GM18907 (cell line): ENCODE data around the gene TAP1.
"Not testable (repeated sequence)": the region's sequence is repeated elsewhere in the genome, so short reads cannot be mapped to it uniquely, and the experiment has no call there.

Experiments used
- ATAC-seq: cut with Tn5 transposase; IDR thresholded peaks from one replicate; pipeline ENCODE4 v1.9.1; 2021; ENCODE audit warnings: mild to moderate bottlenecking, moderate library complexity; ENCODE audit not compliant: unreplicated experiment

Gene TAP1

GRCh38 chr6:32853541-32854375 is at the start of gene TAP1, which contains the start of gene PSMB9:
Gene TAP1, minus strand, starts transcription at chr6:32853704. Its CDS starts 68 bp downstream, at chr6:32853636.
Gene PSMB9, plus strand, starts transcription at chr6:32854192. Its CDS starts 38 bp downstream, at chr6:32854230.
- peak; percentile 80 for ATAC-seq

- ATAC-seq: peak; percentile 23
Measured at GRCh38 chr6:32895006-32895345, 41.5 kb upstream of the TAP1 start.

- ATAC-seq: peak; percentile 96
Measured at GRCh38 chr6:32894085-32895005, 40.8 kb upstream of the TAP1 start.

GRCh38 chr6:32890831-32891230 is 37.3 kb upstream of the TAP1 start:
- no peak for ATAC-seq

- no peak for ATAC-seq
Measured at GRCh38 chr6:32889533-32889932, 36.0 kb upstream of the TAP1 start.

- ATAC-seq: no peak
Measured at GRCh38 chr6:32888576-32888975, 35.1 kb upstream of the TAP1 start.

GRCh38 chr6:32887616-32888015 is 34.1 kb upstream of the TAP1 start:
- no peak for ATAC-seq

- ATAC-seq: no peak
Measured at GRCh38 chr6:32886681-32887383, 33.3 kb upstream of the TAP1 start.

GRCh38 chr6:32885698-32886286 is 32.3 kb upstream of the TAP1 start:
- ATAC-seq: no peak

- no peak for ATAC-seq
Measured at GRCh38 chr6:32883789-32884188, 30.3 kb upstream of the TAP1 start.

- ATAC-seq: no peak
Measured at GRCh38 chr6:32882879-32883250, 29.4 kb upstream of the TAP1 start.

GRCh38 chr6:32880962-32881361 is 27.5 kb upstream of the TAP1 start:
- not testable (repeated sequence) for ATAC-seq

GRCh38 chr6:32879691-32880090 is 26.2 kb upstream of the TAP1 start:
- ATAC-seq: no peak

- ATAC-seq: no peak
Measured at GRCh38 chr6:32876603-32877002, 23.1 kb upstream of the TAP1 start.

- ATAC-seq: not testable (repeated sequence)
Measured at GRCh38 chr6:32873947-32874346, 20.4 kb upstream of the TAP1 start.

- ATAC-seq: no peak
Measured at GRCh38 chr6:32868257-32868788, 14.8 kb upstream of the TAP1 start.

- no peak for ATAC-seq
Measured at GRCh38 chr6:32867554-32868256, 14.2 kb upstream of the TAP1 start.

GRCh38 chr6:32867022-32867477 is 13.5 kb upstream of the TAP1 start:
- ATAC-seq: no peak

- ATAC-seq: no peak
Measured at GRCh38 chr6:32865724-32866443, 12.4 kb upstream of the TAP1 start.
